KMS-11 (cell line): ENCODE measurements around the gene CRB2.
"Not testable (repeated sequence)": the region's sequence is repeated elsewhere in the genome, so short reads cannot be mapped to it uniquely, and the experiment has no call there.

Experiments
- H2AFZ ChIP-seq: fragments of 200-600 bp; sonication (generic); 2 replicates; pipeline ENCODE4 v1.6.1; 2016; ENCODE audit warnings: antibody characterized with exemption, mixed run types, low read depth
- H3K27ac ChIP-seq: fragments of 200-600 bp; sonication (generic); 2 replicates; pipeline ENCODE4 v1.6.1; 2016; ENCODE audit warnings: mild to moderate bottlenecking, mixed run types
- H3K27me3 ChIP-seq: fragments of 200-600 bp; sonication (generic); 2 replicates; pipeline ENCODE4 v1.6.1; 2017; ENCODE audit warnings: mild to moderate bottlenecking, low read depth, mixed run types, moderate library complexity; ENCODE audit not compliant: insufficient read depth
- H3K36me3 ChIP-seq: fragments of 200-600 bp; sonication (generic); 2 replicates; pipeline ENCODE4 v1.6.1; 2017; ENCODE audit warnings: mild to moderate bottlenecking, mixed run types; ENCODE audit not compliant: insufficient read depth
- H3K4me1 ChIP-seq: fragments of 200-600 bp; sonication (generic); 2 replicates; pipeline ENCODE4 v1.6.1; 2016; ENCODE audit warnings: mild to moderate bottlenecking, low read depth, mixed run types; ENCODE audit not compliant: poor library complexity, severe bottlenecking
- H3K4me2 ChIP-seq: fragments of 200-600 bp; sonication (generic); 2 replicates; pipeline ENCODE4 v1.7.0; 2016; ENCODE audit warnings: mild to moderate bottlenecking, mixed run types
- H3K4me3 ChIP-seq: fragments of 200-600 bp; sonication (generic); IDR thresholded peaks from 2 replicates; pipeline ENCODE4 v1.6.1; 2017; ENCODE audit warnings: low read depth, low read length, mixed read lengths; ENCODE audit not compliant: insufficient read depth
- H3K79me2 ChIP-seq: fragments of 200-600 bp; sonication (generic); 2 replicates; pipeline ENCODE4 v1.6.1; 2016; ENCODE audit warnings: low read depth, mixed run types; ENCODE audit not compliant: insufficient read depth
- H3K9ac ChIP-seq: fragments of 200-600 bp; sonication (generic); 2 replicates; pipeline ENCODE4 v1.6.1; 2016; ENCODE audit warnings: mild to moderate bottlenecking, mixed run types
- H4K20me1 ChIP-seq: fragments of 200-600 bp; sonication (generic); 2 replicates; pipeline ENCODE4 v1.6.1; 2016; ENCODE audit warnings: mild to moderate bottlenecking, mixed run types; ENCODE audit not compliant: insufficient read depth
- CTCF ChIP-seq: fragments of 200-600 bp; sonication (generic); conservative IDR thresholded peaks from 2 replicates; pipeline ENCODE4 v1.6.1; 2017; ENCODE audit warnings: low read depth, mild to moderate bottlenecking, antibody characterized with exemption, low read length, moderate library complexity, mixed read lengths

The CRB2 gene

DNA sequence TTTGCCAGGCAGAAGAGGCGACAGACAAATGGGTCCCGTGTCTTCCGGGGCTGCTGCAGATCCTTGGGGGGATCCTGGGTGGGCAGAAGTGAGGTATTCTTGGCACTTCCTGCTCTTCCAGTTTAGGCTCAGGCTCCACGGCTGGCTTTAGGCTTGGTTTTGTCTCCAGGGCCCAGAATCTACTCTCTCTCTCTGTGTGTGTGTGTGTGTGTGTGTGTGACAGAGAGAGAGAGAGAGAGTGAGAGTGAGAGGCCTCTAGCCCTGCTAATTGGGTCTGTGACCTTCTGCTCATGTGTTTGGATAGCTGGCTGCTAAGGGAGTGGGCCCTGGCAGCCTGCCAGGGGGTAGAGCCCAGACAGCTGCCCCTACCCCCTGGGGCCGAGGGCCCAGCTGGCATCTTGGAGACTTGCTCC lies 39.3 kb downstream of the CRB2 start:
- Histone ChIP-seq H3K36me3 (no peaks in the 10 kb centered on the region), H3K27ac (no peak overlapping the region), H3K4me3 (no peak overlapping the region), H2AFZ (no peak overlapping the region), H3K4me1 (no peaks in the 10 kb centered on the region), H3K9ac (no peak overlapping the region), H3K27me3 (no peaks in the 10 kb centered on the region), H4K20me1 (no peaks in the 10 kb centered on the region), H3K79me2 (no peaks in the 10 kb centered on the region), H3K4me2 (no peak overlapping the region)
- no peak for TF ChIP-seq CTCF

DNA sequence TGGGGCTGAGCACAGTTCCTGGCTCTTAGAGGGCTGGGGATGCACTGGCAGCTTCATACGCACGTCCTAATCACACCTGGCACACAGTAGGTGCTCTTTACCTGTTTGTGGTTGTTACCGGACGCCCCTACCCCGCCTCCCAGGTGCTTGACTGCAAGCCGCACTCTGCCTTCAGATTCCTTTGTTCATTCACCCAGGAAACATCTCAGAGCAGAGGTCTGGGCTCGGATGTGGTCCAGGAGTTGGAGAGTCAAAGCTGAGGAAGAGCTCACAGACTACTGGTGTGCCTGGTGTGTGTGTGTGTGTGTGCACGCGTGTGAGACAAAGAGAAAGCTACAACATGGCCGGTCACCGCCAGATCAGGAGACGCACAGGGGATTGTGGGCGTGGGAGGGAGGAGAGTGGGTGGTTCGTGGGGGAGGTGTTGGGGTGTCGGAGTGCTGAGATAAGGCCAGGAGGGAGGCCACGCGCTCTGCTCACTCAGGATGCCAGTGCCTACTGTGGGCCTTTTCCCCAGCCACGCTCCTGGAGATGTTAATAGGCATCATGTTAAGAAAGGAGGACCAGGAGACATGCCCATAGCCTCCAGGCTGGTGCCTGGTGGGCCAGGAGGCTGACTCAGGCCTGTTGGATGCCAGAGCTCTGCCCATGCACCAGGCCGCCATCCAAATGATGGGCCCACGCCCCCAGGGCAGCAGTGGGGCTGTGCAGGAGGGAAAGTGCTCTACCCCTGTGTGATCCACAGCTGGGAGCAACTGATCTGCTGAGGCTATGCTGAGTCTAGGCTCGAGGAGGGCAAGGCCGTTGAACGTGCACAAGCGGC lies 39.9 kb downstream of the CRB2 start:
- H3K4me2 ChIP-seq = no peak overlapping the region
- no peaks in the 10 kb centered on the region for H3K27me3 ChIP-seq
- H4K20me1 ChIP-seq = no peaks in the 10 kb centered on the region
- no peak overlapping the region for H2AFZ ChIP-seq
- no peaks in the 10 kb centered on the region for H3K36me3 ChIP-seq
- H3K79me2 ChIP-seq = no peaks in the 10 kb centered on the region
- no peak overlapping the region for H3K4me3 ChIP-seq
- H3K4me1 ChIP-seq = no peaks in the 10 kb centered on the region
- no peak overlapping the region for H3K9ac ChIP-seq
- H3K27ac ChIP-seq = no peak overlapping the region
- TF ChIP-seq CTCF = no peak

- no peaks in the 10 kb centered on the region for H3K79me2 ChIP-seq
- no peak overlapping the region for H3K4me3 ChIP-seq
- no peak overlapping the region for H3K9ac ChIP-seq
- no peaks in the 10 kb centered on the region for H3K36me3 ChIP-seq
- TF ChIP-seq CTCF = no peak
- H2AFZ ChIP-seq = no peak overlapping the region
- no peaks in the 10 kb centered on the region for H4K20me1 ChIP-seq
- no peaks in the 10 kb centered on the region for H3K27me3 ChIP-seq
- no peak overlapping the region for H3K27ac ChIP-seq
- H3K4me2 ChIP-seq = no peak overlapping the region
- no peaks in the 10 kb centered on the region for H3K4me1 ChIP-seq
These were observed 42.0 kb downstream of the CRB2 start for GRCh38 chr9:123397975-123398374.

GRCh38 chr9:123398938-123399337 lies 42.9 kb downstream of the CRB2 start:
- H3K4me1 ChIP-seq, H3K36me3 ChIP-seq, H3K27ac ChIP-seq: not testable (repeated sequence)

DNA sequence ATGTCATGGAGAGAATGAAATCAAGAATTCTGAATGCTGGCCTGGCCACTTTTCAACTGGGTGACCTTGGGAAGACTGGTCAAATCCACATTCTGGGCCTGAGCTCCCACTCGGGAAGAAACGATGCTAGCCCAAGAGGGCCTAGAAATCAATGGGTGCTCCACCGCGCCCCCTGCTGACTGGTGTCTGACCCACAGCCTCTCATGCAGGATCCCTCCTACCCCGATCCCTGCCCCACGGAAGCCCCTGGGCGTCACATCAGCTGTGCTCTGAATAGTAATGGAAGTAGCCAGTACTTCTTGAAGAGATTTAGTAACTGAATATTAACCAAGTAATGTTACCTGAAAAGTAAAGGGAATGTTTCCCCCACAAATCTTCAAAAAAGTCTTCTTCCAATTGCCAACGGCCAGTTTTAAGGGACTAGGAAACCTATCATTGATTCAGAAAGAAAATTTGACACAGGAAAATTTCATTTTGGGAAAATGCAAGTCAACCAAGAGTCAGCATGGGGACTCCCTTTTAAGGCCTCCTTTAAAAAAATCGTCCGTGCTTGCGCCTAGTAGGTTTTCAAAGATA lies 43.9 kb downstream of the CRB2 start:
- Histone ChIP-seq H3K36me3 (no peaks in the 10 kb centered on the region), H3K4me3 (no peak overlapping the region), H3K4me2 (no peak overlapping the region), H4K20me1 (no peaks in the 10 kb centered on the region), H3K9ac (no peak overlapping the region), H3K4me1 (no peaks in the 10 kb centered on the region), H2AFZ (no peak overlapping the region), H3K27ac (no peak overlapping the region), H3K27me3 (no peaks in the 10 kb centered on the region), H3K79me2 (no peaks in the 10 kb centered on the region)
- TF ChIP-seq CTCF = peak; percentile 62

More at GRCh38 chr9:123398938-123399337, 42.9 kb downstream of the CRB2 start:
- not testable (repeated sequence) for H3K27me3 ChIP-seq, H3K9ac ChIP-seq, H2AFZ ChIP-seq, H3K4me3 ChIP-seq, H3K4me2 ChIP-seq, H4K20me1 ChIP-seq, H3K79me2 ChIP-seq
